Loucy (cell line): Measurements from ENCODE around the gene RPL21.
A peak's percentile ranks its signal among the peaks of the same experiment; 100 is the strongest.

Experiments
- H2AFZ ChIP-seq: fragments of 200-600 bp; sonication (generic); 2 replicates; pipeline ENCODE4 v1.6.0; 2016; ENCODE audit warnings: antibody characterized with exemption, mild to moderate bottlenecking, low read length, moderate library complexity
- H3F3A ChIP-seq: fragments of 200-600 bp; 2 replicates; pipeline ENCODE4 v1.6.0; 2016; ENCODE audit warnings: antibody characterized with exemption, low read depth, mild to moderate bottlenecking
- H3K27me3 ChIP-seq: fragments of 200-600 bp; sonication (generic); 2 replicates; pipeline ENCODE4 v1.6.1; 2014; ENCODE audit warnings: low read length, mild to moderate bottlenecking; ENCODE audit not compliant: insufficient read depth, poor library complexity, severe bottlenecking
- H3K36me3 ChIP-seq: fragments of 200-600 bp; sonication (generic); 2 replicates; pipeline ENCODE4 v1.6.1; 2016; ENCODE audit warnings: low read length; ENCODE audit not compliant: insufficient read depth
- H3K4me1 ChIP-seq: fragments of 200-600 bp; sonication (generic); 2 replicates; pipeline ENCODE4 v1.5.1; 2014; ENCODE audit warnings: low read length, mild to moderate bottlenecking; ENCODE audit not compliant: insufficient read depth, poor library complexity, severe bottlenecking
- H3K4me2 ChIP-seq: fragments of 200-600 bp; sonication (generic); 2 replicates; pipeline ENCODE4 v1.6.0; 2014; ENCODE audit warnings: antibody characterized with exemption, low read length, low read depth, mild to moderate bottlenecking; ENCODE audit not compliant: poor library complexity, severe bottlenecking
- H3K4me3 ChIP-seq: fragments of 200-600 bp; sonication (generic); 2 replicates; pipeline ENCODE4 v1.5.1; 2014; ENCODE audit warnings: low read length, mild to moderate bottlenecking, mixed read lengths; ENCODE audit not compliant: poor library complexity, severe bottlenecking
- H3K79me2 ChIP-seq: fragments of 200-600 bp; sonication (generic); 2 replicates; pipeline ENCODE4 v1.6.1; 2014; ENCODE audit warnings: low read length; ENCODE audit not compliant: insufficient read depth
- H3K9ac ChIP-seq: fragments of 200-600 bp; sonication (generic); 2 replicates; pipeline ENCODE4 v1.6.0; 2014; ENCODE audit warnings: mild to moderate bottlenecking, low read depth, low read length, moderate library complexity; ENCODE audit not compliant: poor library complexity, severe bottlenecking
- H3K9me2 ChIP-seq: fragments of 200-600 bp; sonication (generic); replicated peaks from 2 replicates; pipeline ENCODE4 v1.6.1; 2016; ENCODE audit warnings: low read depth, low read length, mixed read lengths
- H3K9me3 ChIP-seq: fragments of 200-600 bp; sonication (generic); 2 replicates; pipeline ENCODE4 v1.6.1; 2014; ENCODE audit warnings: mild to moderate bottlenecking, antibody characterized with exemption, low read length, low read depth; ENCODE audit not compliant: insufficient read depth
- H4K20me1 ChIP-seq: fragments of 200-600 bp; sonication (generic); 2 replicates; pipeline ENCODE4 v1.6.0; 2014; ENCODE audit warnings: antibody characterized with exemption, low read length, mild to moderate bottlenecking; ENCODE audit not compliant: insufficient read depth, poor library complexity, severe bottlenecking
- CTCF ChIP-seq: fragments of 200-600 bp; sonication (generic); conservative IDR thresholded peaks from 2 replicates; pipeline ENCODE4 v1.5.1; 2014; ENCODE audit warnings: mild to moderate bottlenecking, antibody characterized with exemption, low read length
- EZH2phosphoT487 ChIP-seq: fragments of 200-600 bp; IDR thresholded peaks from 2 replicates; pipeline ENCODE4 v1.6.1; 2018; ENCODE audit warnings: antibody characterized with exemption, mild to moderate bottlenecking, moderate library complexity, borderline replicate concordance

Gene RPL21

GRCh38 chr13:27250833-27251165 is 559 bp upstream of the RPL21 start:
- no peaks in the 10 kb centered on the region for H3F3A ChIP-seq
- H3K79me2 ChIP-seq: peaks cover 60% of the 10 kb centered on the region
- H3K36me3 ChIP-seq: peaks cover 27% of the 10 kb centered on the region
- peak overlapping the region; percentile 57 for H2AFZ ChIP-seq
- H4K20me1 ChIP-seq: peaks cover 43% of the 10 kb centered on the region
- H3K27me3 ChIP-seq: peaks cover 6% of the 10 kb centered on the region
- no peaks in the 10 kb centered on the region for H3K9me2 ChIP-seq
- peaks cover 41% of the 10 kb centered on the region for H3K4me1 ChIP-seq
- H3K4me3 ChIP-seq: peak overlapping the region; percentile 99
- no peaks in the 10 kb centered on the region for H3K9me3 ChIP-seq
- peak overlapping the region; percentile 95 for H3K4me2 ChIP-seq
- TF ChIP-seq CTCF: no peak
- no peak for TF ChIP-seq EZH2phosphoT487
- peak overlapping the region; percentile 99 for H3K9ac ChIP-seq

- Histone ChIP-seq H3K9me3 (no peaks in the 10 kb centered on the region), H3K27me3 (peaks cover 6% of the 10 kb centered on the region), H3K9me2 (no peaks in the 10 kb centered on the region), H3K79me2 (peaks cover 76% of the 10 kb centered on the region), H2AFZ (no peak overlapping the region), H3F3A (no peaks in the 10 kb centered on the region), H4K20me1 (peaks cover 58% of the 10 kb centered on the region), H3K4me3 (peak overlapping the region; percentile 99), H3K36me3 (peaks cover 44% of the 10 kb centered on the region), H3K4me1 (peaks cover 41% of the 10 kb centered on the region), H3K9ac (peak overlapping the region; percentile 99), H3K4me2 (peak overlapping the region; percentile 95)
- TF ChIP-seq EZH2phosphoT487: no peak
- no peak for TF ChIP-seq CTCF
These were observed 1.1 kb downstream of the RPL21 start for GRCh38 chr13:27252467-27252866.

GRCh38 chr13:27257233-27257568 is 5.8 kb downstream of the RPL21 start:
- Histone ChIP-seq H3K9ac (no peak overlapping the region), H3K79me2 (peaks cover 81% of the 10 kb centered on the region), H3K4me2 (no peak overlapping the region), H4K20me1 (peaks cover 76% of the 10 kb centered on the region), H3K36me3 (peaks cover 79% of the 10 kb centered on the region), H3K9me2 (no peaks in the 10 kb centered on the region), H3F3A (peaks cover 2% of the 10 kb centered on the region; the same call in 1 of the 2 replicates), H2AFZ (no peak overlapping the region), H3K4me3 (no peak overlapping the region), H3K4me1 (peaks cover 53% of the 10 kb centered on the region), H3K27me3 (no peaks in the 10 kb centered on the region), H3K9me3 (no peaks in the 10 kb centered on the region)
- TF ChIP-seq CTCF (no peak), EZH2phosphoT487 (no peak)
